HUDEP-2 (cell line): ENCODE results near the gene CALML3.

ENCODE experiments used
- DNase-seq, 76 experiments: peaks; one replicate each; lab custom pipeline; 2025; ENCODE audit not compliant: unreplicated experiment in 76 of 76; lab: John Stamatoyannopoulos, UW

The CALML3 gene

GRCh38 chr10:5506246-5506645 is 18.5 kb upstream of the CALML3 start:
- DNase-seq, result no peak

- DNase-seq, result no peak
These were observed 17.8 kb upstream of the CALML3 start for GRCh38 chr10:5506751-5507648.

GRCh38 chr10:5507649-5508131 is 17.1 kb upstream of the CALML3 start:
- no peak for DNase-seq

GRCh38 chr10:5508161-5508604 is 16.6 kb upstream of the CALML3 start:
- DNase-seq, result no peak

GRCh38 chr10:5508786-5509185 is 16.0 kb upstream of the CALML3 start:
- no peak for DNase-seq

GRCh38 chr10:5509236-5509635 is 15.5 kb upstream of the CALML3 start:
- DNase-seq, result no peak

GRCh38 chr10:5509691-5510090 is 15.1 kb upstream of the CALML3 start:
- DNase-seq, result no peak

GRCh38 chr10:5510281-5511072 is 14.3 kb upstream of the CALML3 start:
- DNase-seq, result no peak

GRCh38 chr10:5511231-5511884 is 13.4 kb upstream of the CALML3 start:
- no peak for DNase-seq

GRCh38 chr10:5511885-5512280 is 12.9 kb upstream of the CALML3 start:
- no peak for DNase-seq

- DNase-seq, result no peak
These were observed 12.4 kb upstream of the CALML3 start for GRCh38 chr10:5512331-5512730.

- DNase-seq, result no peak
These were observed 11.7 kb upstream of the CALML3 start for GRCh38 chr10:5512881-5513612.

GRCh38 chr10:5514226-5514850 is 10.4 kb upstream of the CALML3 start:
- DNase-seq, result no peak

GRCh38 chr10:5515948-5516761 is 8.6 kb upstream of the CALML3 start:
- no peak for DNase-seq

GRCh38 chr10:5517546-5517945 is 7.2 kb upstream of the CALML3 start:
- no peak for DNase-seq

GRCh38 chr10:5518143-5518542 is 6.6 kb upstream of the CALML3 start:
- no peak for DNase-seq

- DNase-seq, result no peak
These were observed 5.7 kb upstream of the CALML3 start for GRCh38 chr10:5519054-5519453.

- no peak for DNase-seq
These were observed 1.7 kb upstream of the CALML3 start for GRCh38 chr10:5522913-5523560.
